ENCODE measurements around the gene NTN3. TPM values are rescaled to one million over a fixed set of nuclear protein-coding genes. Genes with fewer than 3 reads are reported as not detected.

Gene NTN3
- total and polyA plus RNA-seq, 2 of the 8 experiments (the other 6 are each of a cell fraction or from before 2014, with no cell fraction given), result 0.30 to 0.34 TPM

DNA sequence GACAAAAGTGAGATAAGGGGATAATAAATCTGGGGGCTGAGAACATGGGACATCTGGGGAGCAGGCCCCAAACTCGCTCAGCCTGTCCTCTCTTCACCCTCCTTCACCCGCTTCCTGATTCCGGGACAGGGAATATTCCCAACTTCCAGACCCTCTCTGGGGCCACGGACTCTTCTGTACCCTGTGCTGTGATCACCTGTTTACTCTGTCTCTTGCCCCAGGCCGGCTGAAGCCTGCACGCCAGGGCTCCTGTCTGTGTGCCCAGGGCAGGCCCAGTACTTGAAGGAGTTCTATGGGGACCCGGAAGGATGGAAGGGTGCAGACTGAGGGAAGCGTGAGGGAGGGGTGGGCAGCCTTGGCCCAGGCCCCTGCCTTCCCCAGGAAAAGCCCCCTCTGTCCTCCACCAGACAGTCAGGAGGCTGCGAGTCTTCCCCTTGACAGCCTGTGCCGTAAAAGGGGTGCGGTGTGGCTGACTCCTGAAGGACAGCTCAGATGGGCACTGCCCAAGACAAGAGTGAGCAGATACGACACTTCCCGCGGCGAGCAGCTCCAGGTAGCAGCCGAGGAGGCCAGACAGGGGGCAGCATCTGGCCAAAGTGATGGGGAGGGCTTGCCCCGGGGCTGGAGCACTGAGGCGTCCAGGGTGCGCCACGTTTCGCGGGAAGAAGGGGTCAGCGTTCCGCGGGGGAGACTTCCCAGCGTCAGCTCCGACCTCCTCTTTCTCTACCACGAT lies 42.9 kb upstream of the NTN3 start (continued):
- no peak for TF ChIP-seq ATF2 (IDR thresholded peaks at IDR 0.05; ENCODE audit: low read length)
